Measurements from ENCODE around the gene UTS2R.
A peak's percentile ranks its signal among the peaks of the same experiment; 100 is the strongest.
"Not testable (repeated sequence)": the region's sequence is repeated elsewhere in the genome, so short reads cannot be mapped to it uniquely, and the experiment has no call there.

Gene UTS2R

DNA sequence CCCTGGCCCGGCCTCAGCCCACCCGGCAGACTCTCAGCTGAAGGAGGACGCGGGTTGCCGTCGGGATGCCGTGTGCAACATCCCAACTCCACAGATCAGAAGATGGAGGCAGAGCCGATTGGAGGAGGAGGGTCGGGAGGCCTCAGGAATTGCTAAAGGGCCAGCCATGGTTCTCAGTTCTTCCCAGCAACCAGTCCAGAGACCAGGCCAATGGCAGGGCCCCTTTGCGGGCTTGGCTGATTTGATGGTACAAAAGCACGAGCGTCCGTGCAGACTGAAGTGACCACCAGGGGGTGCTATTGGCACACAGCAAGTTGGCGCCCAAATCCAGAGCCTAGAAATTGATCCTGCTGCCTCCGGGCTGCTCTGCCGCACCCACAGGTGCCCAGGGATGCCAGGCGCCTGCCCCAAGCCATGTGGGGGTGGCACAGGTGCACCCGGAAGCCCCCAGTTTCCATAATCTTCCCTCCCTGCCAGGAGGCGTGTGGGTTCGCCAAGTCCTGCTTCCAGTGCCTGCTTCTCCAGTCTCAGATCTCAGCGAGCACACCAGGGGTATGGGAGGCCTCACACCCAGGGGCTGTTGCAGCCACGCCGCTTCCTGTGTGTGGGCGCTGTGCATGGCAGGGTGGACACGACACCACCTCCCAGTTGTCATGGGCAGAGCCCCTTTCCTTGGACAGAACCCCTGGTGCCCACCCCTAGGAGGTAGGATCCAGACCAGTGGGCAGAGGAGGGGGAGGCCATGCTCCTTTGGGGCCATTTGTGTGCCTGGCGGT lies 19.7 kb upstream of the UTS2R start:
- DNase-seq (ENCODE audit: low spot score) (peak; percentile 69), FAIRE-seq (no peak)

DNA sequence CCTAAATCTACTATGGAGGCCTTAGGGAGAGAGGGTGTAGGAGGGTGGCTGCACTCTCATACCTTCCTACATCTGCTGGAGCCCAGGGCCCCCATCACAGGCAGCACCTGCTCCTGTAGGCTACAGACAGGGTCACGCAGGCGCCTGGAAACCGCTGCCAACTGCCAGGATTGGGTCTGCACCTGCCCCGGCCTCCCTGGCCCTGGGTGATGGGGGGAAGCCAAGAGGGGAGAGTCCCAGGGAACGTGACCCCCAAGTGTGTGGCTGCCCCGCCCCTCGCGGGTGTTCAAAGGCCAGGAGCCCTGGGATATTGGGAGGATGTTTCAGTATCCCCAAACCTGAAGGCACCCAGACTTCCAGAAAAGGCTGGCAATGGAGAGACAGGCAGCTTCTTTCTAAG lies 18.1 kb upstream of the UTS2R start:
- FAIRE-seq, result no peak
- no peak for DNase-seq (ENCODE audit: low spot score)

DNA sequence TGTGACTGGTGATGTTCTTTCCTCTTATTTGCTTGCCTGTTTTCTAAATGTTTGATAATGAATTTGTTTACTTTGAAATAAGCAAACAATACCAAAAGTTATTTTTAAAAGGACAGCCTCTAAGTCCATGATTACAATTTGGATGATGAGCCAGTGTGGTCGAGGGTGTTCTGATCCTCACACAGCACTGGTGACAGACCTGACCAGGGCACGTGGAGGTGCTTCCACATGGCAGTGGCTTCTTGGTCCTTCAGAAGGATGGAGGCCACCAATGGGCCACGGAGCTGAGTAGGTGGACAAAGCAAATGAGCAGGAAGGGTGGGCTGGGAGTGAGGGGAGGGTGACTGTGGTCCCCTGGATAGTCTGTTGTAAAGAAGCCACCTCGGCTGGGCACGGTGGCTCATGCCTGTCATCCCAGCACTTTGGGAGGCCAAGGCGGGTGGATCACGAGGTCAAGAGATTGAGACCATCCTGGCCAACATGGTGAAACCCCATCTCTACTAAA lies 16.7 kb upstream of the UTS2R start:
- DNase-seq (ENCODE audit: low spot score) (no peak), FAIRE-seq (no peak)

DNA sequence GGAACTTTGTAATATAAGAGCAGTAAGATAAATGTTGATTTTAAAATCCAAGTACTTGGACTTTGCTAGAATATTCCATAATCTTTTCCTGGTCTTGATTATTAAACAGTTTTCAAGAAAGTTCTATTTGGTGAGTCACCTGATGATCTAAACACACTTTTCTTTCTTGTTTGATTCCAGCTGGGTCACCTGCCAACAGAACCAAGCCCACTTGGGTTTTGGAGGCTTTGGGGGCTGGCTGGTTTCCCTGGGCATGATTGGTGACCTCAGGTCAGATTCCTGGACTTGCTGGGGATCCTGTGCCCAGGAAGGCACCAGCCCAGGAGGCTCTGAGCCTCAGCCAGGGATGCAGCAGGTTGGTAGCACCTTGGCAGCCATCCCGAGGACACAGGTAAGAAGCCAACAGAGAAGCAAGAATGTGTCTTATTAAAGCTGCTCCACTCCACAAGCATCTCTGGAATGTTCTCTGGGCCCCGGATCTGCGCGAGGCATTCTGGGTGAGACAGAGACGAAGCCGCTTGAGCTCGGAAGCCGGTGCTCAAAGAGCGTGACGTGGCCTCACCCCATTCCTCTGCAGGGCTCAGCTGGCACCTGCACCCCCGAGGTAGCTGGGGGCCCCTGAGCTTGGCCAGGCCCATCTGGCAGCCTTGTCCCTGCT lies 15.7 kb upstream of the UTS2R start:
- no peak for FAIRE-seq
- no peak for DNase-seq (ENCODE audit: low spot score)

DNA sequence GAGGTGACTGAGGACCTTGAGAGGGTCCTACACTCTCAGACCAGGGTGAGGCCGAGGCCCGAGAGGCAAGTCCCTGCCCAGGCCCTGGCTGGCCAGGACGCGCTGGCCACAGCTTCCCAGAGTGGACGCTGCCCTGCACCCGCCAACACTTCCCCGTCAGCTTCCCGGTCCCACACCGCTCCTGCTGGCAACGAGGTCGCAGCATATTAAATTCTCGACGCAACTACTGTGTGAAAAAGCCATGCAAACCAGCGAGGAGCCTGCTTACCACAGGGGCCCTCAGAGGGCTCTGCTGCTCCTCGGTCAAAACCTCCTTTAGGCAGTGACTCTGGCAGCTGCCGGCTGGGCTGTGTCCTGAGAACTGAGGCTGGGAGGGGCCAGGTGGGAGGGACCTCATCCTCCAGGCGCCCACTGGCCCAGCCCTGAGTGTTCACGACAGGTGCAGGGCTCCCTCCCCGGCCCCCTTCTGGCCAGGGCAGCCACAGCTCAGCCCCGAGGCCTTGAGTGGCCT lies 14.7 kb upstream of the UTS2R start:
- FAIRE-seq, result no peak
- DNase-seq (ENCODE audit: low spot score), result no peak

DNA sequence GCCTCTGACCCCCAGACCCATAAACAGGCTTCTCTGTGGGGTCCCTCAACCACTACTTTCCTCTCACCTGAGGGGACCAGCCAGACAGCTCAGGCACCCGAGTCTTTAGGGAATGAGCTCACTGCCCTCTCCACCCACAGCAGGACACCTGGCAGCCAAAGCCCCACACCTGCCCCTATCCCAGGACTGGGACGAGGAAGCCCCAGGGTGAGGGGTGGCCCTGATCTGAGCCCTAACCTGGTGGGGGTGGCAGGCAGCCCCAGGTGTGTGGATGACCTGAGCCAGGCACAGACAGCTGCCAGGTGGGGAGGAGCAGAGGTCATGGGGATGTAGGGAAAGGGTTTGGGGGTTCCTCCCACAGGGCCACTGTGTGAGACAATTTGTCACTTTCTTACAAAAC lies 14.2 kb upstream of the UTS2R start:
- no peak for FAIRE-seq
- no peak for DNase-seq (ENCODE audit: low spot score)

DNA sequence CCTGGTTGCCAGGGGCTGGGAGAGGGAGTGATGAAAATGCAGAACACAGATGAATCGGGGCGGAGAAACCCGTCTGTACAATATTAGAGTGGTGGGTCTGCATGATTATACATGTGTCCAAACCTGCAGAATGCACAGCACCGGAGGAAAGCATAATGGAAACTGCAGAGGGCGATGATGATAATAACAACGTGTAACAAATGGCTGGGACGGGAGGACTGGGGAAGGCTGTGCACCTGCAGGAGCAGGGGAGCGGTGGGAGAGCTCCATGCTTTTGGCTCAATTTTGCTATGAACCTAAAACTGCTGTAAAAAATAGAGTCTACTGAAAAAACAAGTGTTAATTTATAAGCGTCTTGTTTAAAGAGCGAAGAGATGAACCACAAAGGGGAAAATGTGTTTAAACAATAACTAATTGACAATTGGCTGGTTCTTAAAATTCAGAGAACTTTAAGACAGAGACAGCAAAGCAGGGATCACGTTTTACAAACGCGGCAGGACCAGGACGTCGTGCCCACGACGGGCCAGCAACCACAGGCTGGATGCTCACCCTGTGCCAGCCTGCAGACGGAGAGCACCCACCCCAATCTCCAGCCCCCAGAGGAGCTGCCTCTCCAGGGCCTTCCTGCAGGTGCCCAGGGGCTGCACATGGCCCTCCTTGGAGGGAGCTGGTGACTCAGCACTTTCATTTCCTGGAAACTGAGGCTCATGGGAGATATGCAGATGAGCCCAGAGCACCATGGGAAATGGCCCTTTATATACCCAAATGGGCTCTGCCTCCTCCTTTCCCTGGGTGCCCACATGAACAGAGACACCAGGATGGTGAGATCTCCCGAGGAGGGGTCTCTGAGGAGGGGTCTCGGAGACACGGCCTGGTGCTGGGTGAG lies 12.9 kb upstream of the UTS2R start, which contains the start of gene TEX19:
Gene TEX19 (plus strand): TSS at position 783 of the 886 bp plus-strand sequence. CDS start 2,904 bp downstream, outside the sequence.
- DNase-seq (ENCODE audit: low spot score), result no peak
- no peak for FAIRE-seq

DNA sequence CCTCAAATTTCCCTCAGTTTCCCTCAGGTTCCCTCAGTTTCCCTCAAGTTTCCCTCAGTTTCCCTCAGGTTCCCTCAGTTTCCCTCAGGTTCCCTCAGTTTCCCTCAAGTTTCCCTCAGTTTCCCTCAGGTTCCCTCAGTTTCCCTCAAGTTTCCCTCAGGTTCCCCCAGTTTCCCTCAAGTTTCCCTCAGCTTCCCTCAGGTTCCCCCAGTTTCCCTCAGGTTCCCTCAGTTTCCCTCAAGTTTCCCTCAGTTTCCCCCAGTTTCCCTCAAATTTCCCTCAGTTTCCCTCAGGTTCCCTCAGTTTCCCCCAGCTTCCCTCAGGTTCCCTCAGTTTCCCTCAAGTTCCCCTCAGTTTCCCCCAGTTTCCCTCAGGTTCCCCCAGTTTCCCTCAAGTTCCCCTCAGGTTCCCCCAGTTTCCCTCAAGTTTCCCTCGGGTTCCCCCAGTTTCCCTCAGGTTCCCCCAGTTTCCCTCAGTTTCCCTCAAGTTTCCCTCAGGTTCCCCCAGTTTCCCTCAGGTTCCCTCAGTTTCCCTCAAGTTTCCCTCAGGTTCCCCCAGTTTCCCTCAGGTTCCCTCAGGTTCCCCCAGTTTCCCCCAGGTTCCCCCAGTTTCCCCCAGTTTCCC lies 12.0 kb upstream of the UTS2R start:
- not testable (repeated sequence) for DNase-seq (ENCODE audit: low spot score)

DNA sequence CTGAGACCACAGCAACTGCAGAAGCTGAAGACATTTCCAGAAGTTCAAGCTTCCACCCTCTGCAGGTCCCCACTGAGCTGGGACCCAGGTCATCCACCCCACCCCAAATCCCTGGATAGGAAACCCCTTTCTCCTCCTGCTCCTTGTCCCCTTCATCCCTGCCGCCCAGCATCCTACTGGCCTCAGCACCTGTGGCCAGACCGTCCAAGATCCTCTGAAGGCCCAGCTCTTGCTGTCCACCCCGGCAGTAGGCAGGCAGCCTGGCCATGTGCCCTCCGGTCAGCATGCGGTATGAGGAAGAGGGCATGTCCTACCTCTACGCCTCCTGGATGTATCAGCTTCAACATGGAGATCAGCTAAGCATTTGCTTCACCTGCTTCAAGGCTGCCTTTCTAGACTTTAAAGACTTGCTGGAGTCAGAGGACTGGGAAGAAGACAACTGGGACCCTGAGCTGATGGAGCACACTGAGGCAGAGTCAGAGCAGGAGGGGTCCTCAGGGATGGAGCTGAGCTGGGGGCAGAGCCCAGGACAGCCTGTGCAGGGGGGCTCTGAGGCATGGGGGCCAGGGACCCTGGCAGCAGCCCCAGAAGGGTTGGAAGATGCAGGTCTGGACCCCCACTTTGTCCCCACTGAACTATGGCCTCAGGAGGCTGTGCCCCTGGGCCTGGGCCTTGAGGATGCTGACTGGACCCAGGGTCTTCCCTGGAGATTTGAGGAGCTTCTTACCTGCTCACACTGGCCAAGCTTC lies 9.5 kb upstream of the UTS2R start:
- DNase-seq (ENCODE audit: low spot score) (no peak), FAIRE-seq (no peak)

More for the DNA sequence above, 12.0 kb upstream of the UTS2R start:
- not testable (repeated sequence) for FAIRE-seq

DNA sequence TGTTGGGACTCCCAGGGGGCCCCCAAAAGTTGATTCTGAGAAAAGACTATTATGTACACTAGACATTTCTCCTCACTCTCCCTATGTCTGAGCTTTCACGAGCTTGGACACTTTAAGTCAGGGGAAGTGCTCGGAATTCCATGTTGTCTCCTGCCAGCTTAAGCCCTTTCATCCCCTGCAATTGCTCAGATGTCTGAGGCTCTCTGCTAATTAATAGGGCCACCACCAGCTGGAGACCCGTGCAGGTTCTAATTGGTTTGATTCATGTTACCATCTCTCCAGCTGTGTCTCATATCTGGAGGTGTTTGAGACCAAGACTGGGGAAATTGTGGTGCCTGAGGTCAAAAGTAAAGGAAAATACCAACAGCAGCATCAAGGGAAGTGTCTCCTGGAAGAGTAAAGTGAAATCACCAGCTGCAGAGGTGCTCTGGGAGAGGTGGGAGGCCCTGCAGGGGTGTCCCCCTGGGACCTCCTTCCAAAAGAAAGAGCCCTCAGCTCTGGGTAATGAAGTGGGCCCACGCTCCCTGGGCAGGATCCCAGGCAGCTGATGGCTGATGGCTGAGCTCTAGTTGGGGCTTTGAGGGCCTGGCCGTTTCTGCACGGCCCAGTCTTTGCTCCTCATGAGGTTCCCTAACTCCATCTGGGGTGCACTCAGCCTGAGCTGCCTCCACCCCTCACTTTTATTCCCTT lies 5.8 kb upstream of the UTS2R start:
- no peak for DNase-seq (ENCODE audit: low spot score)
- FAIRE-seq, result no peak

DNA sequence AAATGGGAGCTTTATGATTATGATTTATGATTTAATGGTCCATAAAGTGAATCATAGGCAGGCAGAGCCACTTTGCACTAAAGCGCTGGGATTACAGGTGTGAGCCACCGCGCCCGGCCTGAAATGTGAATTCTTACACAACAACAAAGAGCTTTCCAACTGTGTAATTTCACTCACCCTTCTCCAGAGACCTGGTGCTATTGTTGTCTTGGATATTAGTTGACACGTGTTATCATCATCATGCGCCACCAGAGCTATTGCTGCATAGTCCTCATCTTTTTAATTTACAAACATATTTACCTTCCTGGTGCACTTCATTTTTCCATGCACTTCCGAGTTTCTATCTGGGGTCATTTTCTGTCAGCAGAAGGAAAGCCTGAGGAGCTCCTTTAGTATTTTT lies 4.8 kb upstream of the UTS2R start:
- FAIRE-seq (no peak), DNase-seq (ENCODE audit: low spot score) (no peak)

DNA sequence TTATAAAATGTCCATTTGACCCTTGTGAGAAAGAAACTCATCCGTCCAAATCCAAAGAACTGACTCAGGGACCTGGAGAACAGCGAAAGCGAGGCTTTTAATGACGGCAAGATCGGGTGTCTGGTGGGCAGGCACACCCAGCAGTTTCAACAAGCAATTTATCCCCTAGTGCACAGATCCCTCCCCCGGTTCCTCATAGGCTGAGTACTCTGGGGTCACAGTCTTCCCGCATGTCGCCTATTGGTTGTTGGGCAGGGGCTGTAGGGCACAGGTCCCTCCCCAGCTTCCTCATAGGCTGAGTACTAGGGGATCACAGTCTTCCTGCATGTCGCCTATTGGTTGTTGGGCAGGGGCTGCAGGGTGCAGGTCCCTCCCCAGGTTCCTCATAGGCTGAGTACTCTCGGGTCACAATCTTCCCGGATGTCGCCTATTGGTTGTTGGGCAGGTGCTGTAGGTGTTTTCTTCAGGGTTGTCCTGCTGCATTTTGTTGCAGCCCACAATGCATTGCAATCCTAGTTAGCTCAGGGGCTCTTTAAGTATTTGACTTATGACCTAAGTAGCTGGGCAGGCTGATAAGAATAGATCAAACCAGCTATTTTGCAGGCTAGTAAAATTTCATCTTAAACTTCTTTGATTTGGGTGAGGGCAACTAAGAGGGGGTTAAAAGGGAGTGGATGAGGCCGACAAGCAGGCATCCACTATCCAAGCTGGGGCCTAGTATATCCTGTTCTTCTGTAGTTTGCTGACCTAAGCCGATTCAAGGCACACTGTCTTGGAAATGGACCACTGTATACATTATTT lies 3.6 kb upstream of the UTS2R start:
- no peak for DNase-seq (ENCODE audit: low spot score)
- FAIRE-seq, result no peak

DNA sequence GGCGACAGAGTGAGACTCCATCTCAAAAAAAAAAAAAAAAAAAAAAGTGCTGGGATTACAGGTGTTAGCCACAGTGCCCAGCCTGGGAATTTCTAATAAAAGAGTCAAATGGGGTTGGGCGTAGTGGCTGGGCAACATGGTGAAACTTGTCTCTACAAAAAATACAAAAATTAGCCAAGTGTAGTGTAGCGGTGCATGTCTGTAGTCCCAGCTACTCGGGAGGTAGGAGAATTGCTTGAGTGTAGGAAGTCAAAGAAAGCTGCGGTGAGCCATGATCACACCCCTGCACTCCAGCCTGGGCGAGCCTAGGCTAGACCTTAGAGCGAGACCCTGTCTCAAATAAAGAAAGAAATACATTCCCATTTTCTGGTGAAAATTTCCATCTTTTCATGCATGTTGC lies 2.4 kb upstream of the UTS2R start:
- FAIRE-seq (no peak), DNase-seq (ENCODE audit: low spot score) (no peak)

DNA sequence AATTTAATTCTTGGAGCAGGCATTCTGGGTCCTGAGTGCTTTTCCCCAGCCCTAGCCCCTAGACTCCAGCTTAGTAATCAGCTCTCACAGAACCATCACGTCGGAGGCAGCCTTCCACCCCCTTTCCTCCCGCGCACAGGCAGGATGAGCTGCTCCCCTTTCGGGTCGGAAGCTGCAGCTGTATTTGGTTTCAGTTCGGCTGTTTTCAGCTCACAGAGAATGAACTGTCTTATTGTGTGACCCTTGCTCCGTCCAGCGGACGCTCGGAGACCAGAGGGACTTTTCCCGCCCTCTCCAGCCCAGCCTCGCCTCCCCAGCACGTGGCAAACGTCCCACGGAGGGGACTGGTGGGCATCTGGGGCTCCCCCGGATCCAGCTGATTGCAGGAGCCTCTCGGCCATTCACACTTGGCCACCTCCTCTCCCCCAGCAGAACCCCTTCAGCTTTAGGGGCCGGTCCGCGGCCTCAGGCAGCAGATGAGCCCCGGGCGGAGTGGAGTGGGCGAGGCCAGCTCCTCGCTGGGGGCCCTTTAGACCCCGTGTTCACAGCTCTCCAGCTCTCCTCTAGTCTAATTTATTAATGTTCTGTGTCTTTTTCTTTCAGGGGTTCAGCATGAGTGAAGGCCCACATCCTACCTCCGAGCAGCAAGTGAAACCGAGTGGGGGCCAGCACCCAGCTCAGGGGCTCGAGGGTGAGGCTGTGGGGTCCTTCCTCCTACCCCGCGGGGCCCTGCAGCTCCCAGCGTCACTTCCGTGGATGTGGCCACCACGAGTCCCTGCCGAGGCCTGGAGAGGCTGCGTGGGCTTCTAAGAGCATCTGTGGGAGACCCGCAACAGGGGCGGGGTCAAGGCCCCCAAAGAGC lies 863 bp upstream of the UTS2R start:
- DNase-seq (ENCODE audit: low spot score) (no peak), FAIRE-seq (no peak)

DNA sequence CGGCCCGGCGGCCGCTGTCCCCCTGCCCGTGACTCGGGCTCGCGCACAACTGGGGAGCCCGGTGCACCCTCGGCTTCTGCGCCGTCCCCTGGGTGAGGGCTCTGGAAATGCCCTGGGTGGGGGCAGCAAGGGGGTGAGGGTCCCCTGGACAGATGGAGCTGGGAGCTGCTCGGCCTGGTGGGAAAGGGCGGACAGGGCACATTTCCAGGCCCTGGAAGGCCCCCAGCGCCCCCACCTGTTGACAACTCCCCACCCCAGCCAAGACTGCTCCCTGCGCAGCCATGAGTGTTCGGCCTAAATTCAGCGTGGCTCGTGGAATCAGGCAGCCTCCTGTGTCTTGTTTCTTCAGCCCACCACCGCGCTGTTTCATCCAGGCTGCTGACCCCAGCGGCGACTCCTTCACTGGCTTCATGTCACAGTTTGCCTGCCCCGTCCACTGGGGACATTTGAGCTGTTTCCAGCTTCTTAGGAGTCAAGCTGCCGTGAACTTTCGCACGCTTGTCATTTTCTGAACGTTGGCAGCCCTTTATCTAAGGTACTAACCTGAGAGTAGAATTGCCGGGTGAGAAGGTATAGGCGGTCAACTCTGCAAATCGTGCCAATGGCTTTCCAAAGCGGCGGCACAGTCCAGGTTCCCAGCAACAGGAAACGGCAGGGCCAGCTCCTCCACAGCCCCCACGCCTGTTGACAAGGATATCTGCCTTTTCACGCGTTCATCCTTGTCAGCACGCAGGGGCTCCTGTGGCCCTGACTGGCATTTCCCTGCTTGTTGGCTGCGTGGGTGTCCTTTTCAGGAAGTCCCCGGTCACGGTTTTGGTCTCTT lies 895 bp downstream of the UTS2R start:
- FAIRE-seq (no peak), DNase-seq (ENCODE audit: low spot score) (no peak)

DNA sequence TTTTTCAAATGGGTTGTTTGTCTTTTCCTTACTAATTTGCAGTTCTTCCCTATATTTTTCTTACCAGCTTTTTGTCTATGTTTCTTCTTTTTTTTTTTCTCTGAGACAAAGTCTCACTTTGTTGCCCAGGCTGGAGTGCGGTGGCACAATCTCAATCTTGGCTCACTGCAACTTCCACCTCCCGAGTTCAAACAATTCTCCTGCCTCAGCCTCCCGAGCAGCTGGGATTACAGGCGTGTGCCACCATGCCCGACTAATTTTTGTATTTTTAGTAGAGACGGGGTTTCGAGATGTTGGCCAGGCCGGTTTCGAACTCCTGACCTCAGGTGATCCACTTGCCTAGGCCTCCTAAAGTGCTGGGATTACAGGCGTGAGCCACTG lies 1.5 kb downstream of the UTS2R start:
- not testable (repeated sequence) for DNase-seq (ENCODE audit: low spot score); FAIRE-seq
